ENCODE measurements around the gene FBXL16.
"Not testable (repeated sequence)": the region's sequence is repeated elsewhere in the genome, so short reads cannot be mapped to it uniquely, and the experiment has no call there.

FBXL16 gene

DNA sequence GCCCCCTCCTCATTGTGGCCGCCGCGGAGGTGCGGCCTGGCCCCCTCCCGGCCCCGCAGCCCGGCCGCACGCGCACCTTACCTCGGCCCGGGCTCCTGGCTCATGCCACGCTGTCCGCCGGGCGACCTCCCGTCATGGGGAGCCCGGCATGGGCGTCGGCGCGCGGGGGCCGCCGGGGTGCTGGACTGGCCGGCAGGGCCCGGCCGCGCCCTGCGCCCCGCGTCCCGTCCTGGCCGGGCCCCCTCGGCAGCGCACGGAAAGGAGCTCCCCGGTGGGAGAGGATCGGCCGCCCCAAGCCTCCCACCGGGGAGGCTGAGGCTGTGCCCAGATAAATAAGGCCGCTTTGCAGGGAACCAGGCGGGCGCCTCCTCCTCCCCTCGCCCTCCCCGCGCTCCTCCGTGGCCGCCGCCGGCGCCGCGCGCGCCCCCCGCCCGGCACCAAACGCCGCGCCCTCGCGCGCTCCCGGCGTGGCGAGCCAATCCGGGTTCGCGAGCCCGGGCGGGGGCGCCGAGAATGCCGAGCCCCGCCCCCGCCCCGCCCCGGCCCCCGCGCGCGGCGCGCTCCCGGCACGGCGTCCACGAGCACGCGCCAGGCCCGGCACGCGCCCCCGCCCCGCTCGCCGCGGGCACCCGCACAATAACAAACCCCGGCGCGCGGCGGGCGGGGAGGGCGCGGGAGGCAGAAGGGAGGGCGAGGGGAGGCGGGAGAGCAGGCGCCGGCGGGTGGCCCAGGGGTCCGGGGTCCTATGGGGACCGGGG is at the start of gene FBXL16:
Gene FBXL16, minus strand, starts transcription at position 371 of the 758 bp plus-strand sequence. CDS start 8,396 bp downstream, outside the sequence.
- DNase-seq, result no peak

- DNase-seq, result no peak
Measured at GRCh38 chr16:754656-755055, 49.1 kb upstream of the FBXL16 start.

- DNase-seq, result not testable (repeated sequence)
Measured at GRCh38 chr16:754121-754607, 48.6 kb upstream of the FBXL16 start.

DNA sequence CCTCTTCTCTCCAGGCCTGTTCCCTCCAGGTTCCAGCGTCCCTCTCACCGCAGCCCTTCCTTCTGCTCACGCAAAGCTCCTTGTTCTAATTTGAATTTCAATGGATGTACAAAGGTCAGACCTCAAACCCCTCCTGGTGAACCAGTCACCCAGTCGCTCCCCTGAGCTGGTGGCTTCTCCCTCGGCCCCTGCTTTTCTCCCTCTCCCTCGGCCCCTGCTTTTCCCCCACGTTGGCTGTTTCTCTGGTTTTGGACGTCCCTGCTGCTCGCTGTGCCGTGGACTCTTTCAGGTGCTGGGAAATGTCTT is 46.4 kb upstream of the FBXL16 start:
- DNase-seq, result no peak

GRCh38 chr16:751152-752006 is 45.8 kb upstream of the FBXL16 start:
- no peak for DNase-seq

GRCh38 chr16:750485-750884 is 44.9 kb upstream of the FBXL16 start:
- no peak for DNase-seq

DNA sequence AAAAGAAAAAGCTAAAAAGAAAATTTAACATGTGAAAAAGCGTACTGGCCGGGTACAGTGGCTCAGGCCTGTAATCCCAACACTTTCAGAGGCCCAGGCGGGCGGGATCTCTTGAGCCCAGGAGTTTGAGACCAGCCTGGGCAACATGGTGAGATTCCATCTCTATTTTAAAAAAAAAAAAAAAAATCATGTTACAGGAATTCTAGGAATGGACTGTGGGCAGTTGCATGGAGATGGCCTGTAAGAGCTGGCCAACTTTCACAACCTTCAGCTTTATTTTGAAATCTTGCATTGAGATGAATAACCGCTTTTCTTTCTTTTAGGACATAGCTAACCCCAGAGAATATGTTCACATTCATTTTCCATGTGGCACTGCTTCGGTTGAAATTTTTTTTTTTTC is 43.4 kb upstream of the FBXL16 start:
- DNase-seq, result no peak

- no peak for DNase-seq
Measured at GRCh38 chr16:747978-748746, 42.6 kb upstream of the FBXL16 start.

- DNase-seq, result no peak
Measured at GRCh38 chr16:746637-747036, 41.0 kb upstream of the FBXL16 start.

- DNase-seq, result no peak
Measured at GRCh38 chr16:745739-746138, 40.1 kb upstream of the FBXL16 start.

- no peak for DNase-seq
Measured at GRCh38 chr16:743794-744500, 38.3 kb upstream of the FBXL16 start.

GRCh38 chr16:742894-743293 is 37.3 kb upstream of the FBXL16 start:
- not testable (repeated sequence) for DNase-seq

- DNase-seq, result no peak
Measured at GRCh38 chr16:741986-742629, 36.5 kb upstream of the FBXL16 start.

- DNase-seq, result peak; percentile 84 to 87
Measured at GRCh38 chr16:740764-741505, 35.3 kb upstream of the FBXL16 start, which contains the start of gene CIAO3. TSS of gene CIAO3 (minus strand) at chr16:740997. CDS start at chr16:740985, 12 bp downstream.

DNA sequence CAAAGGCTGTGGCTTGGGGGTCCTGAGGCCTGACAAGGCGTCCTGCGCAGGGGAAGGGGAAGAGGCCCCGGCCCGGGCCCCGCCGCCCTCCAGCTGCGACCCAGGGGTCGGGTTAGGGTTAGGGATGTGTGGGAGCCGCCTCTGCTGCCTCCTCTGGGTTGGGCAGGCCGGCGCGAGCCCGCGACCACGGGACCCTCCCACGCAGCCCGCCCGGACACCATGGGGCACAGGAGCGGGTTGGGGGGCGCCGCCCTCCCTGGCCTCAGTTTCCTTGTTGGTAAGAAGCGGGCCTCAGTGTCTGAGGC is 34.8 kb upstream of the FBXL16 start:
- no peak for DNase-seq

GRCh38 chr16:739560-740458 is 34.2 kb upstream of the FBXL16 start:
- DNase-seq, result no peak

DNA sequence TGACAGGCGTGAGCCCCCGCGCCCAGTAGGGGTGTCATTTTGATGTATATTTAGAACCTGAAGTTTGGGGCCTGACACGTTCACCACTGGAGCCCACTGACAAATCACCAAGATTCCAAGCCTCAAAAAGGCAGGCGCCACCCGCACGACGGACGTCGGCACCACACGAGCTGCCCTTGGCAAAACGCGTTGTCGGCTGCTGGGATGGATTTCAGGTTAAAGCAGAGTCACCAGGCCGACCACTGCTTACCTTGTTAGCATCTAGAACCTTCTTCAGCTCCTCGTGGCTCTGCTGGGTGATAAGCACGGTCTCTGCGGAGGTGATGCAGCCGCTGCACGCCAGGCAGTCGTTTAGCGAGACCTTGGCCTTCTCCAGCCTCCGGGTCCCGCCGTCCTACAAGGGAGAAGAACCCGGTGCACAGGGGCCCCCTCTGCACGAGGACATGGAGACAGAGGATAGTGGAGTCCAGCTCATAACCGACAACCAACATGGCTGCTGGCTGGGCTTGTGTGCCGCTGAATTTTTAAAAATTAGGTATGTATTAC is 31.4 kb upstream of the FBXL16 start:
- DNase-seq, result no peak

DNA sequence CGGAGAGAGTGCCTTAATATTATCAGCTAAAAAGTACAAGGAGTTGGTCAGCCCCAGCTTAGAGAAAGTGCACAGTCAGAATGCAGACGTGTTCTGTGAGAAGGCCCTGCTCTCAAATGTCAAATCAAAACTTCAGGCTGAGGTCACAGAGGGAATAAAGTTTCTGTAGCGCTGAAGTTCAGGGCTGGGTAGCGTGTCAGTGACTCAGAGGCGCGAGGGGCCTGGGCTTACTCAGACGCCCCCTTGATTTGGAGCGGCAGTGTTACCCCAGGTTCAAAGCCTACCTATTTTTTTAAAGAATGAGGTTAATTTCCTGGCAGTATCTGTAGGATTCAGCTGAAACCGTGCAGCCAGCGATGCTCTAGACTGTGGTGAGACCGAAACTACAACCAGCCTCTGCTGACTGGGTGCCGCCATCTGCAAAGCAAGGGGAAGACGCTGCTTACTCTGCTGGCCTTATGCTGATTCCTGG is 30.4 kb upstream of the FBXL16 start:
- no peak for DNase-seq

- DNase-seq, result no peak
Measured at GRCh38 chr16:734981-735881, 29.6 kb upstream of the FBXL16 start.
